Activated CD8-positive, alpha-beta memory T cell treated with anti-CD3 and anti-CD28 coated beads for 24 hours (primary cell): ENCODE data around the gene TYW1B.
"Not testable (repeated sequence)": the region's sequence is repeated elsewhere in the genome, so short reads cannot be mapped to it uniquely, and the experiment has no call there.

ENCODE experiments used
- DNase-seq: peaks from one replicate; pipeline ENCODE4 v3.0.0-alpha.2; 2020

TYW1B gene

DNA sequence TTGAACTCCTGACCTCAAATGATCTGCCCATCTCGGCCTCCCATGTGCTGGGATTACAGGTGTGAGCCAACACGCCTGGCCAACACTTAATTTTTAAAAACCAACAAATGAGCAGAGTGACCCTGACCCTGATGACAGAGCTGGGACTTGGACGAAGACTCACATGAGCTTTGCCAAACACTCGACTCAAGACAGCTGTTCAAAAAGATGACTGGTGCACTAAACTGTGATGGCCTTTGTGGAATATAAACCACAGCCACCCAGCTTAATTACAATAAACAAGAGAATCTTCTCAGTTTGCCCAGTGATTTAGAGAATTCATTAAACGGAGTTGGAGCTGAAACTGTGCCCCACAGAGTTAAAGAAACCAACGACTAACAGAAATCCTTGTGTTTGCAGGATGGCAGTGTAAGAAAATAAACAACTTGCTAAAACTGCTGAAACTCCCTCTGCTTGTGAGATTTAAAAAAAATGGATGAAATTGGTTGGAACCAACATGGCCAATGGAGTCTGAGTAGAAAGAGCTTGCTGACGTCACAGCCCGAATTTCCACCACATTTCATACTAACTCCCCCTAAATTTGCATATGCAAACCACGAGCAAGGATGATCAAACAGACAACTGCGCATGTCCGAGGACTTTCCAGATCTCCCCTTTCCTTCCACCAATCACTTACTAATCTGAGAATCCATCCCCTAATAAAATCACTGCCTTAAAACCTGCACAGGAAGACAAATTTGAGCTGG is 209.4 kb downstream of the TYW1B start:
- DNase-seq = not testable (repeated sequence)

DNA sequence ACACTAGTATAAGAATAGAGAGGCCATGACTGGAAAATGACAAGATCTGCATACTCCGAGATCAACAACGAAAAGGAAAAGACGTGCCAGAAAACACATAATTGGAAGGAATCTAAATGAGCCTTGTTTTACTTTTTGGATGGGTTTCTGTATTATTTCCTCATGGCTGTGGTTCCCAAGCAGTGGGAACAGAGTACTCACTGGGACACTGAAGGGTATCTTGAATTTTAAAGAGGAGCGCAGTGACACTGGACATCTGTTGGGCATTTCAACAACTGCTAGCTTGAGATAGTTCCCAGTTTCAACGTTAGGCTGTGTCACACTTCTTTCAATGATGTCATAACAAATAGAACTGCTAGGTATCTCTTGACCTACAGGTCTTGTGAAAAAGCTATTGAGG is 218.2 kb downstream of the TYW1B start:
- not testable (repeated sequence) for DNase-seq

DNA sequence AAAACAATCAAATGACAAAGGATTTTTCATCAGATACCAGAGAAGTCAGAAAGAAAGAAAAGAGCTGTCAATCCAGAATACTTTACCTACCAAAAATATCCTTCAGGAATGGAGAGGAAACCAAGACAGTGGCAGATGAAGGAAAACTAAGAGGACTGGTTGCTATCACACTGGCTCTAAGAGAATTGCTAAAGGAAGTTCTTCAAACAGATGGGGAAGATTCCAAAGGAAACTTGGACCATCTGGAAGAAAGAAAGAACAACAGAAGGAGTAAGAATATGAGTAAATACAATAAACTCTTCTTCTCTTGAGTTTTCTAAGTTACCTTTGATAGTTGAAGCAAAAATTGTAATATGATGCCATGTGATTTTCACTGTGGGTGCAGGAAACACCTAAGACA is 220.0 kb downstream of the TYW1B start:
- not testable (repeated sequence) for DNase-seq

DNA sequence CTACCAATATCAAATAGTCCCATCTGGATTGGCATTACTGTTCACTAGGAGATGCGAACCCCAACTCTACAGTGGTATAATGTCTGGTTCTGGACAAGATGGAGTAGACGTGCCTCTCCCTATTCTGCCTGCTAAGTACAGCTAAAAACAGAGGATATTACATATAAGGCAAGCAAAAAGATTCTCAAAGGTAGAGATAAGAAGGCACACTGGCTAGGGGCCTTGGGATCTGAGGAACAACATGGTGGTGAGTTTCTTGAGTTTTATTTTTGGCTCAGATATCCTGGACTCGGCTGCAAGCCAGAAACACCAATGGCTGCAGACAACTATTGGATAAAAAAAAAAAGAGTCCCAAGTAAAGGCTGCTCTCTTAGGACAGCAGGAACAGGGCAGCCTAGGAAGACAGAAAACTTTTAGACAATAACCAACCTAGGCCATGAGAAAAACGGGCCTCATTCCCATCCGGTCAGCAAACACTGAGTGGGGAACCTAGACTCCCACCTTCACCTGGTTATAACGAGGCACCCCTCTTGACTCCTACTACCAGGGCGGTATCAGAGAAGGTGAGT is 222.1 kb downstream of the TYW1B start:
- DNase-seq = not testable (repeated sequence)

DNA sequence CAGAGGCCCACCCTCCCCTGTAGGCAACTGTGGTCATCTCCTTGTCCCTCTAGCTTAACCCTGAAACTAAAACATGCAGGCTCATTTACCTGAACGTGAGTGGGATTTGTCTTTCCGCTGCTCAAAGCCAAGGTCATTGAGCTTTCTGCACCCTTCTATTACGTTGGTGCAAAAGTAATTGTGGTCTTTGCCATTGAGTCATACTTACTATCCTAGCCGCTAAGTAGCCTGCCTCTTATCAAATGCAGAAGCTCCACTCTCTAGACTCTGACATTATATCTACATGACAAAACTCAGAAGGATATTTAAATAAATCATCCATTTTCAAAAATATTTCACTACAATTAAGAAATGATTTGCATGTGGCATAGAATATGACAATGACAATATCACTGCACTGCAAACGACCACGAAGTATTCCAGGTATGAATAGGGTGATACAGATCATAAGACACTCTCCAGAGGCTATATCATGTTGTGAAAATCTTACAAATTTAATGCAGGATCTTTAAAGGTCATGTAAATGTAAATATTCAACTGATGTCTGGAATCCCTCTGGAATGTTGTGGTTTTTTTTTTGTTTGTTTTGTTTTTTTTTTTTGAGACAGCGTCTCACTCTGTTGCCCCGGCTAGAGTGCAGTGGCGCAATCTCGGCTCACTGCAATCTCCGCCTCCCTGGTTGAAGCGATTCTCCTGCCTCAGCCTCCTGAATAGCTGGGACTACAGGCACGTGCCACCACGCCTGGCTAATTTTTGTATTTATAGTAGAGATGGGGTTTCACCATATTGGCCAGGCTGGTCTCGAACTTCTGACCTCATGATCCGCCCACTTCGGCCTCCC is 223.0 kb downstream of the TYW1B start:
- DNase-seq = not testable (repeated sequence)

DNA sequence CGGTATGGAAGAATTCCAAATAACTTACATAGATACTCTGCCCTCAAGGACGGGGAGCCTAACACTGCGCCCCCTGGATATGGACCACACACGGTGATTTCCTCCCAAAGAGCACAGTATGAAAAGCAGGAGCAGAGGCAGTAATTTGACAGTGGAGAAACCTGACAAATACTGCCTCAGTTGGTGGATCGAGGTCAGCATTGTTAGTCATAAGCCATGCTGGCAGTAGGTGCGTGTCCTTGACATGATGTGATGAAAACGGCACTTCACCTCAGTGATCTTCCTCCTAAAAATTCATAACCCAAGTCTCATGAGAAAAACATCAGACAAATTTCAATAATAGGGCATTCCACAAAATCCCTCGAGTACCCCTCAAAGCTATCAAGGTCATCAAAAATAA is 224.5 kb downstream of the TYW1B start:
- not testable (repeated sequence) for DNase-seq

DNA sequence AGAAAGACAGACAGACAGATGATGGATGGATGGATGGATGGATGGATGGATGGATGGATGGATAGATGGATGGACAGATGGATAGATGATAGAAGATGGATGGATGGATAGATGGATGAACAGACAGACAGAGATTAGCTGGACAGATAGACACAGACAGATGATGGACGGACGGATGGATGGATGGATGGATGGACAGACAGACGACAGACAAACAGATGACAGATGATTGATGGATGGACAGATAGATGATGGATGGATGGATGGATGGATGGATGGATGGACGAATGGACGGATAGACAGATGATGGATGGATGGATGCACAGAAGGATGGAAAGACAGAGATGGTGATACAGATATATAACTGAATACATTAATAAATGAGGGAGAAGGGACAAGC is 224.9 kb downstream of the TYW1B start:
- DNase-seq = no peak

DNA sequence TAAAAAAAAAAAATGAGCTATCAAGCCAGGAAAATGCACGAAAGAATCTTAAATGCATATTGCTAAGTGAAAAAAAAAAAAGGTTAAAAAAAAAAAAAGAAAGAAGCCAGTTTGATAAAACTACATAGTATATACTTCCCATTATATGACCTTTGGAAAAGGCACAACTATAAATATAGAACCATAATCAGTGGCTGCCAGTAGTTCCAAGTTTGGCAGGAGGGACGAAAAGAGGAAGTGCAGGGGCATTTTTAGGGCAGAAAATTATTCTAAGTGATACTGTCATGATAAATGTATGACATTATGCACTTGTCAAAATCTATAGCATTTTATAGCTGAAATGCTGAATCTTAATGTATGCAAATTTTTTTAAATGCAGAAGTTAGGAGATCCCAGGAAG is 226.3 kb downstream of the TYW1B start:
- DNase-seq = not testable (repeated sequence)

DNA sequence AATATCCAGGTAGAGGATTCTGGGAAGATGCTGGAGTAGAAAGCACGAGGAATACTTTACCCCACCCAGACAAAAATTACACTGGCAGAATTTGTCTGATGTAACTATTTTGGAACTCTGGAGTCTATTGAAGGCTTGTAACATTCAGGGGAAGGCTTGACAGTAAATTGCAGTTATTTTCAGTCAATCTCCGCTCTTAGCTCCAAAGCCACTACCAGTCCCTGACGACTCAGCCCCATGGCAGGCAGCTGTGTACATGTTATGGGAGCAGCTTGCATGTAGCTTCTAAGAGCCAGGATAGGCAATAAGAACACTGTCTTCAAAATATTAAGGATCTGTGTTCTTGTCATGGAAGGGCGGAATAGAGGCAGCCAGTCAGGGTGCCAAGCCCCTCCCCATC is 238.0 kb downstream of the TYW1B start:
- not testable (repeated sequence) for DNase-seq

DNA sequence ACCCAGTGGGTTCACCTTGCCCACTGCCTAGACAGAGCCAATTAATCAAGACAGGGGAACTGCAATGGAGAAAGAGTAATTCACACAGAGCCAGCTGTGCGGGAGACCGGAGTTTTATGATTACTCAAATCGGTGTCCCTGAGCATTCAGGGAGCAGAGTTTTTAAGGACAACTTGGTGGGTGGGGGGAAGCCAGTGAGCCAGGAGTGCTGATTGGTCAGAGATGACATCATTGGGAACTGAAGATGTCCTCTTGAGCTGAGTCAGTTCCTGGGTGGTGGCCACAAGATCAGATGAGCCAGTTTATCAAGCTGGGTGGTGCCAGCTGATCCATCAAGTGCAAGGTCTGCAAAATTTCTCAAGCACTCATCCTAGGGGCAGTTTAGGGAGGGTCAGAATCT is 240.7 kb downstream of the TYW1B start:
- not testable (repeated sequence) for DNase-seq

DNA sequence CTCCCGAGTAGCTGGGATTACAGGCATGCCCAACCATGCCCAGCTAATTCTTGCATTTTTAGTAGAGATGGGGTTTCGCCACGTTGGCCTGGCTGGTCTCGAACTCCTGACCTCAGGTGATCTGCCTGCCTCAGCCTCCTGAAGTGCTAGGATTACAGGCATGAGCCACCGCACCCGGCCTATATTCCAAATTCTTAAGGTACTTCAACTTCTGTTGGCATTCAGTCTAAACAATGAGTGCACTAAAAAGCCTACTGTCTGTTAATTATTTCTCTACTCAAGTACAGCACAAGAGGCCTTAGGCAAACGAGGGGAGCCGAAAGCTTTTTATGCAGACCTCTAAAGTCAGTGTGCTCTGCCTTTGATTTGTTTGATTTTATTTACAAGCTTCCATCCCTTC is 243.4 kb downstream of the TYW1B start:
- DNase-seq = not testable (repeated sequence)

DNA sequence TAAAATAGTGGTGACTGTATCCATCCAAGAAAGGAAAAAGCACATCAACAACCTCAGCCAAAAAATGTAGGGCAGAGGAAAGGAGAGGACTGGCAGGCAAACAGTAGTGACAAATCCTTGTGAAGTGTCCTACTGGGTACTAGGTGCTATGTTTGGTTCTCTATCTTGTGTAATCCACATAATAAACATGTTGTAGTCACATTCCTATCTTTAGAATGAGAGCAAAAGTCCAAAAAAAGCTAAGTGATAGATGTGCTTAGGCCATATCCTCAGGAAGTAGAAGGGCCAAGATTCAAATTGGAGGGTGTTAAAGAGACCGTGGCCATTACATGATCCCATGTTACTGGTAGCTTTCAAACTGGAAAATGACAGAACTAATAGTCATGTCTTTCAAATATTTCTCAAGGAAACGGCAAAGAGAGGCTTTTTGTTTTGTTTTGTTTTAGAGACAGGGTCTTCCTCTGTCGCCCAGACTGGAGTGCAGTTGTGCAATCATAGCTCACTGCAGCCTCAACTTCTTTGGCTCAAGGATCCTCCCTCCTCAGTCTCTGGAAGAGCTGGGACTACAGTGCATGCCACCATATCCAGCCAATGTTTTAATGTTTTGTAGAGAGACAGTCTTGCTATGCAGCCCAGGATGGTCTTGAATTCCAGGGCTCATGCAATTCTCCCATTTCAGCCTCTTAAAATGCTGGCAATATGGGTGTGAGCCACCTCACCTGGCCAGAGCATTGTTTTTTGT is 244.2 kb downstream of the TYW1B start:
- not testable (repeated sequence) for DNase-seq

DNA sequence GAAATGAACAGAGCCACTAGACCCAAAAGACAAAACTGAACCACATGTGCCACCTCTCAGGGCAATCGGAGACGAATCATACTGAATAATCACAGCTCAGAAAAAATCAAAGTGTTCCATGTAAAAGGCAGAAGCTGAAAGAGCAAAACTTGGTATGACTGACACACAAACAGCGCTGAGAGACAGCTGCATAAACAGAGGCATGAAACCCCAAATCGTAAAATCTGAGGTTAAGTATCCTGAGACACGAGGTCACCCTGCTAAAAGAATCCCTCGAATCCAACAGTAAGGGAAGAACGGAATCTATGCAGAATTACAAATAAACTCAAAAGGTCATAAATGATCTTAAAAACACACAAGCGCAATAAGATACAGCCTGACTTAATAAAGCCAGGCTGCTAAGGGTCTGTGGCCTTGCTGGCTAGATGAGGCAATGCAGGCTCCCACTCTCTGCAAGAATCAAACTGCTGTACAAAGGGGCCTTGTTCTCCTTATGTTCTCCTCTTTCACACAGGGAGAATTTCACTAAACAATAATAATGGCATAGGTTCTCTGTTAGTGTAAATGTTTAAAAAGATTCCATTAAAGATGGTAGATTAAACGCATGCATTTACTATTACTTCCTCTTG is 247.7 kb downstream of the TYW1B start:
- DNase-seq = not testable (repeated sequence)

DNA sequence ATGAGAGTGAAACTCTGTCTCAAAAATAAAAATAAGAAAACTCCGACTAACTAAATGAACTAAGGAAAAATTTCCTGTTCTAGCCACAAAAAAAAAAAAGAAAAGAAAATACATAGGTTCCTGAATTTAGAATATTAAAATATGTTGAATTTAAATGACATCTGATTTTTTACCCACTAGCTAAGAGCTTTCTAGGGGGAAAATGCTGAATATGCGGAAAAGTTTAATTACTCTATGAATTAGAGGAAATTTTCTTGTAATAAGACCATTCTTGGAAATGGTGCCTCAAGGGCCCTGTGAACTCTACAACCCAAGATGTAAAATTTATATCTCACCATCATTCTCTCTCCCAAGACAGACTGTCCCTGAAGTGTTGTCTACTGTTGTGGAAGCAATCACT is 250.9 kb downstream of the TYW1B start:
- DNase-seq = no peak

DNA sequence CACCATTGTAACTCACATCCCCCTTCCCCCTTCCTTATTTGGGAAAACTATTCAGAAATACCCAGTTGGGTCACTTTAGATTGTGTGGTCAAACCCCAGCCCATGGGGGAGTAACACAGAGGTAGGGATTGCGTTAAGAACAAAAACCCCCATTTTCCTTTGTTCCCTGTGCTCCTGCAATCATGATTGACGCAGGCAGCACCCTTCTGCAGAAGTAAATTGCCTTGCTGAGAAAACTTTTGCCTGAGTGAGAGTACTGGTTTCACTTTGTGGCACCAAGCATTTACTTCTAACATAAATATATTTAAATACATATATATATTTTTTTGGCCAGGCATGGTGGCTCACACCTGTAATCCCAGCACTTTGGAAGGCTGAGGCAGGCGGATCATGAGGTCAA is 266.0 kb downstream of the TYW1B start:
- not testable (repeated sequence) for DNase-seq

DNA sequence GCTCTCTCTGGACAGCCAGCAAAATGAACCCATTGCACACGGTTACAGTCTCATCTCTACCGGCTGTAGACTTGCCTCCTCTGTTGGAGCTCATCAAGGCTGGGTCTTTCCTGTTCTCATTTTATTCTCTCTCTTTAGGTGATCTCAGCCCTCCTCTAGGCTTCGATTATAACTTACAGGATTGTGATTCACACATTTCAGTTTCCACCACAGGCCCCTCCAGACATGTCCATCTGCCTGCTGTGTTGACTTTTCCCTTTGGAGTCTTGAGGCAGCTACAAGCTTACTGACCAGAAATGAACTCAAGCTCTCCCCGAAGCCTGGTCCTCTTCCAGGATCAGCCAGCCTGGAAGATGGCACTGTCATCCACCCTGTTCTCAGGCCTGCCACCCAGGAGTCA is 268.5 kb downstream of the TYW1B start:
- DNase-seq = not testable (repeated sequence)

DNA sequence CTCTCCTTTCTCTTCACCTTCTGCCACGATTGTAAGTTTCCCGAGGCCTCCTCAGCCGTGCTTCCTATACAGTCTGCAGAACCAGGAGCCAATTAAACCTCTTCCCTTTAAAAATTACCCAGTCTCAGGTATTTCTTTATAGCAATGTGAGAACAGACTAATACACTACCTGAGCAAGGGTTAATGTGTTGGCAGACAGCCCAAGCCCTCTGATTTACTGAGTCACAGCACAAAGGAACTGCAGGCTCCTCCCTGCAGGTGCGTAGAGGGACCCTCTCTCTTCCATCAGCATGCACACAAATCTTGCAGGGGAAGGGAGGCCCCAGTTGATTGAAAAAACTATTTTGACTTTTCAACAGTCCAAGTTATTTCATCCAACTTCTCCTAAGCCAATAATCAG is 271.3 kb downstream of the TYW1B start:
- DNase-seq = not testable (repeated sequence)

DNA sequence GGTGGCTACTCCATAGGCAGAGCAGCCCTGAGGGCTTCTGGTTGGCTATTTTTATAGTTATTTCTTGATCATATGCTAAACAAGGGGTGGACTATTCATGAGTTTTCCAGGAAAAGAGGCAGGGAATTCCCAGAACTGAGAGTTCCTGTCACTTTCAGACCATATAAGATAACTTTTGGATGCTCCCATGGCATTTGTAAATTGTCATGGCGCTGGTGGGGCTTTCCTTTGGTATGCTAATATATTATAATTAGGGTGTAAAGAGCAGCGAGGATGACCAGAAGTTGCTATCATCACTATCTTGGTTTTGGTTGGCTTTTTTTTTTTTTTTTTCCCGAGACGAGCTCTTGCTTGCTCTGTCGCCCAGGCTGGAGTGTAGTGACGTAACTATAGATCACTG is 272.8 kb downstream of the TYW1B start:
- not testable (repeated sequence) for DNase-seq

DNA sequence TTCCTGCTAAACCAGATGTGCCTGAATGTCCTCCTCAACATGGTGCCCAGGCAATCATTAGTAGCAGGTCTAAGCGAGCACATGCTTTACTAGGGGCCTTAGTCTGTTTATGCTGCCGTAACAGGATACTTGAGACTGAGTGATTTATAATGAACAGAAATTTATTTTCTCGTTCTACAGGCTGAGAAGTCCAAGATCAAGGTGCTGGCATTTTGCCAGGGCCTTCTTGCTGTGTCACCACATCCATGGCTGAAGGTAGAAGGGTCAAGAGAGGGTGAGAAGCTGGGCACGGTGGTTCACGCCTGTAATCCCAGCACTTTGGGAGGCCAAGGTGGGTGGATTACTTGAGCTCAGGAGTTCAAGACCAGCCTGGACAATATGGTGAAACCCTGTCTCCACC is 273.6 kb downstream of the TYW1B start:
- DNase-seq = not testable (repeated sequence)

DNA sequence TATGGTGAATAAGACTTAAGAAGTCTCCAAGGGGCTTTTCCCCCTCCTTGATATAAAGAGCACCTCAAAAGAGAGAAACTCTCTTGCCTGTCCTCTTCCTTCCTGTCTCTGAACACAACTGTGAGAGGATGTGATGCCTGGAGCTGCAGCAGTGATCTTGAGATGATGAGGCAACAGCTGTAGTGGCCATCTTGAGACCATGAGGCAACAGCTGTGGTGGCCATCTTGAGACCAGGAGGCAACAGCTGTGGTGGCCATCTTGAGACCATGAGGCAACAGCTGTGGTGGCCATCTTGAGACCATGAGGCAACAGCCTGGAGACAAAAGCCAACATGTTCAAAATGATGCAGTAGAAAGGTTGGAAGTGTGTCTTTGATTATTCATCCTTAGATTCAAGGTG is 277.5 kb downstream of the TYW1B start:
- DNase-seq = not testable (repeated sequence)

DNA sequence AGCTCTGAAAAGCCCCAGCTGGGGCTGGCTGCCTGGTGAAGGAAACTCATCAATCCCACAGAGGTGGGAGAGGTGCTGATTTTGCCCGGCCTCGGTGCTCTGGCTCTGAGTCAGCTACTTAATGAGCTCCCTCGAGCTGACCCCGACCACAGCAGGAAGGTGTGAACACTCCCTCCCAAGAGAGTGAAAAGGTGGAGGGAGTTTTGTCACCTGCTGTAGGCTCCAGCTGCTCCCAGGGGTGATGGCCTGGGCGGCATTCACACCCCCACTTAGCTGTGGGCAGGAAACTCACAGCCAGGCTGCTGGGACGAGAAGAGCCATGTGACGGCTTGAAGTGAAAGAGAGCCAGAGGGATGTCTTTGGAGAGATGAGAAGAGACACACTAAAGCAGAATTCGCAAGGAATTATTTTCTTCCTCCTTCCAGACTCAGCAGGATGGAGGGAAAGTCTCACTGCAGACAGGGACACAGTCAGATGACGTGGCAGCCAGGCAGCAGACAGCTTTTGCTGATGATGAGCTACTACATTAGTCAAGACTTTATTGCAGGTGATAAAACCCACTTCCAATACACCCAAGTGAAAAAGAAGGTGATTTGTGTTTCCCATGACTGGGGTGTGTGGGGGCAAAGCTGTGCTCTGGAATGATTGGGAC is 281.3 kb downstream of the TYW1B start:
- DNase-seq = not testable (repeated sequence)

DNA sequence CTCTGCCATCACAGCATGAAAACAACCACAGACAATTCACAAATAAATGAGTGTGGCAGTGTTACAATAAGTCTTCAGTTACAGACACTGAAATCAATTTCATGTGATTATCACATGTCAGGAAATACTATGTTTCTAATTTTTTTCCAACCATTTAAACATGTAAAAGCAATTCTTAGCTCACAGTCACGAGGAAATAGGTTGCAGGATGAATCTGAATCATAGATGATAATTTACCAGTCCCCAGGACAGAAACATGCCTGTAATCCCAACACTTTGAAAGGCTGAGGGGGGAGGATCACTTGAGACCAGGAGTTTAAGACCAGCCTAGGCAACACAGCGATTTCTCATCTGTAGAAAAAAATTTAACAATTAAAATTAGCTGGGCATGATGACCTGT is 283.5 kb downstream of the TYW1B start:
- not testable (repeated sequence) for DNase-seq
